IPS DF 4.7 (cell line): Measurements from ENCODE around the gene FGD4.

Experiments used
- DNase-seq: peaks from one replicate; pipeline ENCODE4 v3.0.0-alpha.2; 2013; ENCODE audit warnings: low spot score; ENCODE audit errors: extremely low read depth

The FGD4 gene

DNA sequence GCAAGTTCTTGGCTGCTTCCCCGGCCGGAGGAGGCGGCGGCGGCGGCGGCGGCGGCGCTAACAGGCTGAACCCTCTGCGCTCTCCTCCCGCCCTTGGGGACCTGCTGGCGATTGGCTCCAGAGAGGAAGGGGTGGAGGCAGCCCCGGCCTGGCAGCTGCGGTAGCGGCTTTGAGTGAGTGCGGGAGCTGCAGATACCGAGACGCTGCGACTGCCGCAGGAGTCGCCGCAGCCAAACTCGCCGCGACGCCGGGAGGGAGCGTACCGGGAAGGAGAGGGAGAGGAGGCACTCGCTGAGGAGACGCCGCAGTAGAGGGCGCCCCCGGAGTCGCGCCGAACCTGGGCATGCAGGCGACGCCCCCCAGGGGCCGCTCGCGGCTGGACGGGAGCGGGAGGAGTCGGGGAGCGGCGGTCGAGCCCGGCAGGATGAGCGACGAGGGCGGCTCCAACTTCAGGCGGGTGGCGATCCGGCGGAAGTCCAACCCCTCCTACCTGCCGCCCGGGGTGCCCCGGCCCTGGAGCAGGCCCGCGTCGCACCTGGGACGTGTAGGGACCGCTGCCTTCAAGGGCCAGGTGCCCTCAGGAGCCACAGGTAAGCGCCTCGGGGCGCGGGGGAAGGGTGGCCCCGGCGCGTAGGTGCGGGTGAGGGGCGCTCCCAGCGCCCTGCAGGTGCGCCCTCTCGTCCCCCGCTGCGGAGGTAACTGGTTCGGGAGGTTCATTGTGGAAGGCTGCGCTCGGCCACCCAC, at the start of gene FGD4:
FGD4 (plus strand) TSS at position 189 of the 744 bp plus-strand sequence.
- no peak for DNase-seq

DNA sequence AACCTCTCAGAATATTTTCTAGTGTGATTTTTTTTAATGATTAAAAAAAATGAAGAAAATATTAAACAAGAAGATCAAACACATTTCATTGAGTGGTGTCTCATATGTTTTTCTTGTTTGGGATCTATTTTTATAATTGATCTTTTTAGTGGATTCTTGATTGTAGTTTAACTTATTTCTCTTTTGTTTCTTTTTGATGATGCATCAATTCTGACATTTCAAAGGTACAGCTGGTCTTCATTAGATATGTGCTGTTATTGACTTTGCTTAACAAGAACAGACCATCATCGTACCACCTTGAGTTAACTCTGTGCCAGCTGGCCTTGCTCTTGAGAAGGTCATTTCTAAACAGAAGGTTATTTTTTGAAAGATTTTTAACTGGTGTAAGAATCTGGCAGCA, 45.8 kb upstream of the FGD4 start:
- no peak for DNase-seq

DNA sequence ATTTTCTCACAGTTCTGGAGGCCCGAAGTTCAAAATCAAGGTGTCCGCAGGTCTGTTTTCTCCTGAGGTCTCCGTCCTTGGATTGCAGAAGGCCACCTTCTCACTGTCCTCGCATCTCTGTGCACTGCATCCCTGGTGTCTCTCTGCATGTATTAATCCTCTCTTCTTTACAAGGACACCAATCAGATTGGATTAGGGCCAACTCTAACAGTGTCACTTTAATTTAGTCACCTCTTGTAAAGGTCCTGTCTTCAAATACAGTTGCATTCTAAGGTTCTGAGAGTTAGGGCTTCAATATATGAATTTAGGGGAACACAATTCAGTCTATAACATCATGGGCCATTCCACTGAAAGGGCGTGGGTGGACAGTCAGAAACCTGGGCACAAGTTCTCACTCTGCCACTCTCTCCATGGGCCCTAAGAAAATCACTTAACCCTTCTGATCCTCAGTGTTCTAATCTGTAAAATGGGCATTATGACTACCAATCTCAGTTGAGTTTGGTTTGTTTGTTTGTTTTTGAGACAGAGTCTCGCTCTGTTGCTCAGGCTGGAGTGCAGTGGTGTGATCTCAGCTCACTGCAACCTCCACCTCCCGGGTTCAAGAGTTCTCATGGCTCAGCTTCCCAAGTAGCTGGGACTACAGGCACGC, 41.6 kb upstream of the FGD4 start:
- DNase-seq: no peak

DNA sequence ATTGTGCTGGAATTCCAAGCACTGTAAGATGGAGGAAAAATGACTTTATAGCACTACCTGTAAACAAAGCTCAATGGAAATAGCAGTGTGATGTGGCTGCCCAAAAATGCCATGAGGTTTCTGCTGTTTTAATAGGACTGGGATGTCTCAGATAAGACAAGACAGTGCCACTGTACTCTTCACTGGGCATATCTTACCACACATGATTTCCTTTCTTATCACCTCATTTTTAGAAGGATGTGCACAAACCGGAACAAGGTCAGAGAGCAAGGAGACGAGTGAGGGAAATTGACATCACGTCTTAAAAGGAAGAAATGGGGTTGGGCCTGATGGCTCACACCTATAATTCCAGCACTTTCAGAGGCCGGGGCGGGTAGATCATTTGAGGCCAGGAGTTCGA, 38.4 kb upstream of the FGD4 start:
- DNase-seq: no peak

DNA sequence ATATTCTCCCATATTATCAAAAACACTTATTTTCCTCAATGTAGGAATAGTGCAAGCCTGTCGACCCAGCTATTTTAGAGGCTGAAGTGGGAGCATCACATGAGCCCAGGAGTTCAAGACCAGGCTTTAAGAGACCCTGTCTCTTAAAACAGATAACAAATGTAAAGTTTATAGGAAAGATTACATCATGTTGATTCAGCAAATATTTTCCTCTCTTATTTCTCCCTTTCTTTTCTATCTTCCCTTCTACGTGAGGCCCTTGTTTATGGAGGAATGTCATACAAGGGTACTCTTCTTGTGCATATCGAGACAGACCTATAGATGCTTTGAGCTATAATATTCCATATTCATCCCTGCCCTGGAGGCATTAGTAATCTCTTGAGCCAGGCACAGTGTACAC, 36.5 kb upstream of the FGD4 start:
- DNase-seq: no peak

DNA sequence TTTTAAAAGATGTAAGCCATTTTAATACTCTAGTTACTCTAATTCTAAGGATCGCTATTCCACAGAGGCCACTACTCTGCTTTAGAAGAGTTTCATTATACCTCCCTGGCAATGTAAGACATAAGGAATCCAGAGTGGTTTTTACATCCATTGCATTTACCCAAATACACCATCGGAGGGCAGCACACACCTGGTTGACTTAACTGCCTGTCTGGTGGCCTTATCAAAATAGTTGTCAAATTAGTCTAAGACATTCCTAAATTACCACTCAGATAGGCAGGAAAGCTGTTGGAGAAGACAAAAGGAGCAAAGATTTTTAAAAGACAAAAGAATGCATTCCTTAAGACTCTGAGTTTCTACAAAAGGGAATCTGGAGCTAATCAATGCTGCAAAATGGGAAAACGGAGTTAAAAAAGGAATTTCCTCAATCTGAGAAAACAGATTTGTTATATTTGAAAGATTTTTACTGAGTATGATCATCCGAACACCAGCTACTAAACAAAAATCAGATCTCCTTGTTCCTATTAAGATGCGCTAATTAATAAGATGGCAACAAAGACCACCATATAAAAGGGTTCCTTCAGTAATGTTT, 33.8 kb upstream of the FGD4 start:
- DNase-seq: peak; percentile 72

DNA sequence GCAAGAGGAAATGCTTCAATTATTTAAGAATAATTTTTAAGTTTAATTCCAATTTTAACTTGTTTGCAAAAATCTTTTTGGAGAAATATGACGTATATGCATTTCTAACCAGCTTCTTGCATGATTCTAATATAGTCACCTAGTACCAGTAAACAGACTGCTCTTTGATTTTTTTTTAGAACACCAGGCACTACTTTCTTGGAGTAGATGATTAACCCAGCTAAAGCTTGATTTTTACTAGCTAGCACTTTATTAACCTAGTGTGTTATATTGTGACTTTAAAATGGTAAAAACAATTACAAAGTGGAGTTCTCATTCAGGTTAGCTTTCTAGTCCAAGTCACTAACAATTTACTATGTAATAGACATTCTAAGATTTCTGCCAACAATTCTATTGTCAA, 32.6 kb upstream of the FGD4 start:
- DNase-seq: no peak

DNA sequence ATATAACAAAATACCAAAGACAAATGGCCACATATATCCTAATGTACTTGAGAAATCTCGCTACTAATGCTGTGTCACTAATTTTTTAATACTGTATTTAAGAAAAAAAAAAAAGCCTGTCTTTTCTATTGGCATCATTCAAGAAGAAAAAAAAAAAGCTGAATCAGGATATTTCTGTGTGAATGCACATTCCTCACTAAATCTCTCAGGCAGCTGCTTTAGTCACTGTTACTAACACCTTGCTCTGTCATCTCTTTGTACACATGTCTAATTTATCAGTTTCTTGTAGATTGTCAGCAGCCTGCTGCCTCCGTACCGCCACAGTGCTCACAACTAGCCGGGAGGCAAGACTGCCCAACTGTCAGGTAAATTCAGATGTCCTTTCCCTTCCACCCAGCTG, 32.0 kb upstream of the FGD4 start:
- no peak for DNase-seq

DNA sequence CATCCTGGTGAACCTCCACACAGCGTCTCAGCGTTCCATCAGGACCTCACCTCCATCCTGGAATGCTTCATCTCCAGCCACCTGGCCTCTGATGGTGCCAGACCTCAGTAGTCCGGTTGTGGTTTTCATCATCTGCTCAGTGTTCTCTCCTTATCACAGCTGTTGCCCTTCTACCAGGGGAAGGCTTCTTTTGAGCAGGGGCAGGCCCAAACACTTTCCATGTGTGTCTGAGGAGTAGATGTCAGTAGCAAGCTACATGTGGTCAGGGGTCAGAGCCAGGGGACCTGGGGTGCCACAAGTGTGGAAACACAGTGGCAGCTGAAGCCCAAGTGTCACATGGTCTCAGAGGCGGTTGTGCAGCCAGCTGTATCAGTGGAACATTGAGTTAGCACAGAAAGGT, 30.2 kb upstream of the FGD4 start:
- DNase-seq: no peak

DNA sequence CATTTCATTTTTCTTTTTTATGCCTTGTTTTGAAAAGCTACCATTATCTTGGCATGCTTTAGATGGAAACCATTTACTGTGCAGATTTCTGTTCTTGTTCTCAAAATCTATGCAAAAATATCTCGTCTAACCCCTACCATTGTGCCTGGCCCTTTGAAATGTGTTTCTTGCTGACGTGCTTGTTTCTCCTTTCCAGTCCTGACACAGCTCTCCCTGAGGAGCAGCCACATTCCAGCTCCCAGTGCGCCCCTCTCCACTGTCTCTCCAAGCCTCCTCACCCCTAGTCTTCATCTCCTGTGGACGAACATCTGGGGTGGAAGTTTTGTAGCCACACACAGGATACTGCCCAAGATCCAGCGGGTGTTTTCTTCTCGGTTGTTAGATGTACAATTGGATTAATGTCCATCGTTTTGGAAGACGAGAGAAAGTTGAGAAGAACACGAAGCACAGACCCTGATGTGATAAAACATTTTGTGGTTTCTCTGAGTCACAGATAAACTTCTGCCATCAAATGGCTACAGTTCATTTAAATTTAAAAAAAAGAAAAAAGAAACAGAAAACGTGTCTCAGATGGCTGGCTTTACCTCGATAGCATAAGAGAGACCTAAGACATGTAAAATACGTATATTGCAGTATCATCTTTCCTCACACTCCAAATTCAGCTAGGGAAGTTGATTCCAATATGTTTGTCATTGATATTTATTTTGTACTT, 21.9 kb upstream of the FGD4 start:
- DNase-seq: no peak

DNA sequence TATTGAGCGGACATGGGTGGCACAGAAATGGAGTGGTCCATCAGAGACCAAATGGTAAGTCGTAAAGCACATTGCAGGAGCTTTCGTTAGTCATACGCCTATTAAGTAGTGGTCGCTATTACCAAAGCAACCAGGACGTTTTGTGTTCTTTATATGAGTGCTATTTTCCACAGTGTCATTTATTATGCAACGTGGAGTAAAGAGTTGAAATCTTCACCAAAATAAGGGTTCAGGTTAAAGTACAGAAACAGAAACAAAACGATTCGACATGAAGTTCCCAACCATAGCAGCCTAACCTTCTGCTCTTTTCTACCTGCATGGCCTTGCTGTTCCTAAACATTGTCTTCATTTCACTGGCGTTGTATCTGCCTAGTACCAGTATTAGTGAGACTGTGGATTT, 20.1 kb upstream of the FGD4 start:
- no peak for DNase-seq

DNA sequence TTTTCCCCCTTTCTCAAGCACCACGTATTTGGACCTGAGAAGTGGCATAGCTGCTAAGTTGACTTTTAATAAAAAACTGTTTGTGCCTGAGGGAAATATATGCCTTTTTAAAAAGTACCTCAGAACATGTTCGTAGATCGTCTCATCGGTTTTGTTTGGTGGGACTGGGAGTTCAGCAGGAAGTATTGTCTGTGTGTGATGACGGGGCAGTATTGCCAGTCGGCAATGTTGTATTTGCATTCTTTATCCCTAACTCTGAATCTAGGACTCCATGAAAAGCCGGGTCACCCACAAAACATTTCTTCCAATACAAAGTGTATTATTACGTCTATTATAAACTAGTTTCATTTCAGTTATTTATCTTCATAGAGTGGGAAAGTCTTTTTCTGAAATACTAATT, 19.7 kb upstream of the FGD4 start:
- DNase-seq: no peak

DNA sequence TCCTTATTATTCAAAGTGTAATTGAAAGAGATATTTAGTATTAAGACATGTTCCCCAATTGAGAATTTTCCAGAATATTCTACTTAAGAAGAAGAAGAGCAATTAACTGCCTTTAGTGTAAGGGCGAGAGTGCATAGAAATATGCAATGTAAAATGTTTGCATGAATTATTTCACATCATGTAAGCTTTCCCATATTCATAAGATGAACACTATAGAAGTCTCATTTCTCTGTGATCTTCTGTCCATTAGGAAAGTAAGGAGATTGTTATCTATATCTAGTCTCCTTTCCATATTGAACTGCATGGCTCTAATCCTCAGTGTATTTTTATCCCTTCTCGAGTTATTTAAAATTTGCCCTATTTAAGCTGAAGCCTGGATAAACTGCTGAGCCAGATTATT, 17.1 kb upstream of the FGD4 start:
- no peak for DNase-seq

DNA sequence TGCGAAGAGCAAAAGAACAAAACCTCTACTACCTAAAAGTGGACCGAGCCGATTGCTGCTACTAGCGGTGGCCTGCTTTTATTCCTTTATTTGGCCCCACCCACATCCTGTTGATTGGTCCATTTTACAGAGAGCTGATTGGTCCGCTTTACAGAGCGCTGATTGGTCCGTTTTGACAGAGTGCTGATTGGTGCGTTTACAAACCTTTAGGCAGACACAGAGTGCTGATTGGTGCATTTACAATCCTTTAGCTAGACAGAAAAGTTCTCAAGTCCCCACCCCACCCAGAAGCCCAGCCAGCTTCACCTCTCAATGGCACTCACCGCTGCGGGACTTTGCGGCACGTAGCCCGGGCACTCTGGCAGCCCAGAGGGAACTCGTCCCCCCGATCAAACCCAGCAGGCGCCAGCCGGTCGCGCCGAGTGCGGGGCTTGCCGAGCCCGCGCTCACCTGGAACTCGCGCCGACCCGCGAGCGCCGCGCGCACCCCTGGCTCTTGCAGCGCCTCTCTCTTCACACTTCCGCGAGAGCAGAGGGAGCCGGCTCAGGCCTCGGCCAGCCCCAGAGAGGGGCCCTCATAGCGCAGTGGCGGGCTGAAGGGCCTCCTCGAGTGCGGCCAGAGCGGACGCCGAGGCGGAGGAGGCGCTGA, 8.7 kb upstream of the FGD4 start:
- DNase-seq: no peak

DNA sequence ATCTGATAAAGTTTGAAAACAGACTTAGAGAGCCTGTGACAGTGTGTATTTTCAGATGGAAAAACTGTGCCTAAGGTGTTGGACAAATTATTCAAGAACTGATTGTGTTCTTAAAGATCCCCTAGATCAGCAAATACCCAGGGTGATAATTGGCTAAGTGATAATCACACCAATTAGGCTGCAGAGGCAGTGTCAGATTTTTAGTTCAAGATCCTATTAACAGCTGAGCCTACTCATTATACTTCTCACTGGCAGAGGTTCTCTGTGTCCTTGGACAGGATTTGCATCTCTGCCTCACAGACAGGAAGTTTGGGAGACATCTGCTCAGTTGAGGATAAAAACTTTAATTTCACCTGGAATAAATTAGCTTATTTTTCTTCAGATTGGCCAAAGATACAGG, 4.3 kb upstream of the FGD4 start:
- no peak for DNase-seq

DNA sequence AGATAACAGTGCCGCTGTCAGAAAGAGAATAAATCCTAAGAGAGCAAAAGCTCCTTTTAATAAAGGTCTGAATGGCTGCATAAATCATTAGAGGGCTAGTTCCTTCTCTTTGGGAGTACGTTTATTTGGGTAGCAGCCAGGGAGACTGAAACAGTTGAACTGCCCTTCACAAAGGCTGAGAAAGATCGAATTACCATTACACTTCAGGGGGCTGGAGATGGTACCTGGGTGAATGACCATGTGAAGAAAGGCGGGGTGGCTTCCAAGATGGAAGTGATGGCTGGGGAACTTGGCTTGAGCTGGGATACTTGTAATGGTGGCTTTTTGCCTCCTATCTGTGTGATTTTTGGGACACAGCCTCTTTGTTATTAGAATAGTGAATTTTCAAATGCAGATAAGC, 1.7 kb upstream of the FGD4 start:
- DNase-seq: no peak

DNA sequence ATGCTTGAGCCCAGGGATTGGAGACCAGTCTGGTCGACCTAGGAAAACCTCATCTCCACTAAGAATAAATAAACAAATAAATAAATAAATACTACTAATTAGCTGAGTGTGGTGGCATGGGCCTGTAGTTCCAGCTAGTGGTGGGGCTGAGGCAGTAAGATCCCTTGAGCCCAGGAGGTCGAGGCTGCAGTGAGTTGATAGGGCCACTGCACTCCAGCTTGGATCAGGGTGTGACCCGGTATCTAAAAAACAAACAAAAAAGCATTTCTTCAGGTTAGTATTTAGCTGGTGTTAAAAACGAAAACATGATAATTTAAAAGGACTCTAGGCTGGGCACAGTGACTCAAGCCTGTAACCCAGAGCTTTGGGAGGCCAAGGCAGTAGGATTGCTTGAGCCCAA, 1.2 kb upstream of the FGD4 start:
- no peak for DNase-seq

DNA sequence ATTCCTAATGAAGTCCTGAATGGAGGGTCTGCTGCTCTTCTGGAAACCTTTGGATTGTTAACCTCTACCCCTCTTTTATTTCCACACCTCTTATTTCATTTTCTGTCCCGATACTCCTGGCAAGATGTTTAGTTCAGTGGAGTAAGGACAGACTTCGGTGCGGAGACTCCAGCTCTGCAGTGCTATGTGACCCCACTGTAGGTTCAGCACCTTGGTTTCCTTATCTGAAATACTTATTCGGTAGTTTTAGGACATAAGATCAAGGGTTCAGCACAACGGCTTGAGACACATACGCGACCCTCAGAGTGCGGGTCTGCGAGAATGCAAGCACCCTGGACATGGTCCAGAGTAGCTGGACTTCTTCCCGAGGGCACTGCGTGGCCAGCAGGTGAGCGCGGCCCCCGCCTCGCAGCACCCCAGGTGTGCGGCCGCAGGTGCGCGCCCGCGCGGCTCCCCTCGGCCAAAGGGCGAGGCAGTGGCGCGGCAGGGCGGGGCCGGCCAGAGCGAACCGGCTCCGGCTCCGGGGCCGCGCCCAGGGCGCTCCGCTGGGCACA, 465 bp upstream of the FGD4 start:
- DNase-seq: no peak

DNA sequence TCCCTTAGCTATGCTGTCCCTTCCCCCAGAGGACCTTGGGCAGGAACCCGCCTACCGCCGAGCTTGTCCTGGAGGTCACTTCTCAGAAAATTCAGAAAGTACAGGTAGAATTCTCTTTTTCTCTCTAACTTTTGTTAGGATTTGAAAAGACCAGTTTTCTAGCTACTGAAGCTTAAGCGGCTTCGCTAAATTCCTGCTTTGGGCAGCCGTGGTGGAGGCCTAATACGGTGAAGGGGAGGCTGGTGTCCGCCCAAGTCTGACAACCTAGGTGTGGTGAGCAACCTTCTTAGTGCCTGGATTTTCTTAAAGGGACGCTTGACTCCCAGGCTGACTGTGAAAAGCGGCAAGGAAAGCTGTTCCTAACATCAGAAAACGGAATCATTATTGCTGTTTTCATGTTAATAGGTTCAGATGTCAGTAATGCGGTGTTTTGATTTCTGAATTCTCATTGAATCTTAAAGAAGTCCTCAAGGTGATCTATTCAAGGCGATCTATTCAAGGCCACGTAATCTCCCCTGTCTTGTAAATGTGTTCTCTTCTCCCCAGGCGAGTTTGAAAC, 835 bp downstream of the FGD4 start:
- no peak for DNase-seq

DNA sequence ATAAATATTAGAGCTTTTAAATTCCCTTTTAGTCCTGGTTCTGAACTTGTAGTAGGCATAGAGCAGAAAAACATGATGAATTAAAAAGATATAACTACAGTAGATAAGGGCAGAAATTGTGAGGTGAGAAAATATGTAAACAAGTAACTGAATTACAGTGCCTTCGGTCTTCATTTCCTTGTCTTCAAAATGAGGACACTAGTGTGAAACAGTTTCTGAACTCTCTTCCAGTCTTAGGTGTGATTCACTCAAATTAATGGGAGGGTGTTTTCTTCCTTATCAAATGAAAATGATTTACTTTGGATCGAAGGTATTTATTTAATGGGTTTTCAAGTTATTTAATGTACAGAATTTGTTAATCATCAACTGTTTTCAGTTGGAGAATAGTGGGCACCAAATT, 1.5 kb downstream of the FGD4 start:
- no peak for DNase-seq

DNA sequence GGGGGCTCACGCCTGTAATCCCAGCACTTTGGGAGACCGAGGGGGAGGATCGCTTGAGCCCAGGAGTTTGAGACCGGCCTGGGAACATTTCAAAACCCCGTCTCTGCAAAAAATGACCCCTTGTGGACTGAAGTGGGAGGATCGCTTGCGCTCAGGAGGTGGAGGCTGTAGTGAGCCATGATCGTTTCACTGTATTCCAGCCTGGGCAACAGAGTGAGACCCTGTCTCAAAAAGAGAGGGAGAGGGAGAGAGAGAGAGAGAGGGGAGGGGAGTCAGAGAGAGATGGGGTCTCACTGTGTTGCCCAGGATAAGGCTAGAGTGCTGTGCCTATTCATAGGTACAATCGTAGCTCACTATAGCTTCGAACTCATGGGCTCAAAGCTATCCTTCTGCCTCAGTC, 2.8 kb downstream of the FGD4 start:
- no peak for DNase-seq
